Measurements from ENCODE around the gene ILF2.
"Not testable (repeated sequence)": the region's sequence is repeated elsewhere in the genome, so short reads cannot be mapped to it uniquely, and the experiment has no call there.

ILF2 gene

GRCh38 chr1:153647346-153647714 is 23.5 kb downstream of the ILF2 start:
- DNase-seq, result no peak

GRCh38 chr1:153646672-153647345 is 24.0 kb downstream of the ILF2 start:
- no peak for DNase-seq

- DNase-seq, result no peak
These were observed 27.0 kb downstream of the ILF2 start for GRCh38 chr1:153643816-153644215.

- DNase-seq, result no peak
These were observed 27.7 kb downstream of the ILF2 start for GRCh38 chr1:153643100-153643499.

- no peak for DNase-seq
These were observed 28.6 kb downstream of the ILF2 start for GRCh38 chr1:153642161-153642560.

- no peak for DNase-seq
These were observed 29.9 kb downstream of the ILF2 start for GRCh38 chr1:153640861-153641260.

GRCh38 chr1:153640213-153640612 is 30.6 kb downstream of the ILF2 start:
- DNase-seq, result not testable (repeated sequence)

GRCh38 chr1:153639280-153639679 is 31.5 kb downstream of the ILF2 start:
- DNase-seq, result no peak

- DNase-seq, result no peak
These were observed 32.5 kb downstream of the ILF2 start for GRCh38 chr1:153638261-153638660.

GRCh38 chr1:153636312-153636711 is 34.5 kb downstream of the ILF2 start:
- no peak for DNase-seq

GRCh38 chr1:153635872-153636271 is 34.9 kb downstream of the ILF2 start:
- no peak for DNase-seq

GRCh38 chr1:153633754-153634665 is 36.8 kb downstream of the ILF2 start, which contains the start of gene CHTOP:
Gene CHTOP, plus strand, starts transcription at chr1:153634066. Its CDS starts 2,523 bp downstream, at chr1:153636589.
- peak; percentile 97 for DNase-seq

- DNase-seq, result no peak
These were observed 37.5 kb downstream of the ILF2 start for GRCh38 chr1:153633161-153633753.

- no peak for DNase-seq
These were observed 39.5 kb downstream of the ILF2 start for GRCh38 chr1:153631047-153632022.

- no peak for DNase-seq
These were observed 40.4 kb downstream of the ILF2 start for GRCh38 chr1:153630384-153630783.

- no peak for DNase-seq
These were observed 40.8 kb downstream of the ILF2 start for GRCh38 chr1:153629971-153630370.

- DNase-seq, result no peak
These were observed 41.5 kb downstream of the ILF2 start for GRCh38 chr1:153629343-153629665.

- no peak for DNase-seq
These were observed 42.0 kb downstream of the ILF2 start for GRCh38 chr1:153628638-153629342.

GRCh38 chr1:153627715-153628626 is 42.8 kb downstream of the ILF2 start, which contains the start of gene S100A1:
Gene S100A1, plus strand, starts transcription at chr1:153628434. Its CDS starts 2,088 bp downstream, at chr1:153630522.
- no peak for DNase-seq

- DNase-seq, result no peak
These were observed 43.7 kb downstream of the ILF2 start, which contains the start of gene S100A13 for GRCh38 chr1:153626904-153627714. Gene S100A13, minus strand, starts transcription at chr1:153627505. Its CDS starts 1,033 bp downstream, at chr1:153626472.
